Esophagus squamous epithelium (tissue), 5 donors: ENCODE results near the gene MRPL2. TPM values are rescaled to one million over a fixed set of nuclear protein-coding genes. Genes with fewer than 3 reads are reported as not detected.

Source experiments
- DNase-seq: peaks from one replicate; lab custom pipeline; 2025; lab: John Stamatoyannopoulos, UW
- H3K27ac ChIP-seq, 4 donors: fragments of 200-600 bp; sonication (generic); one replicate each; pipeline ENCODE4 v1.5.1; 2016 to 2019; ENCODE audit warnings: mild to moderate bottlenecking in 1 of 4
- H3K27me3 ChIP-seq, 4 donors: fragments of 200-600 bp; sonication (generic); 1 replicate in 3 of 4; 2 replicates in 1 of 4; pipeline versions ENCODE4 v1.5.1 to v1.6.0; 2017 to 2021; ENCODE audit warnings: antibody characterized with exemption in 1 of 4
- H3K36me3 ChIP-seq, 3 donors: fragments of 200-600 bp; sonication (generic); one replicate each; pipeline ENCODE4 v1.5.1; 2016 to 2019
- H3K4me1 ChIP-seq, 3 donors: fragments of 200-600 bp; sonication (generic); one replicate each; pipeline ENCODE4 v1.5.1; 2017 to 2019
- H3K4me3 ChIP-seq, 4 donors: fragments of 200-600 bp; sonication (generic); 1 replicate in 3 of 4; 2 replicates in 1 of 4; pipeline ENCODE4 v1.5.1; 2016 to 2019; ENCODE audit warnings: mild to moderate bottlenecking in 2 of 4, moderate library complexity in 1 of 4
- H3K9me3 ChIP-seq, 3 donors: fragments of 200-600 bp; sonication (generic); one replicate each; pipeline ENCODE4 v1.5.1; 2016 to 2019
- CTCF ChIP-seq, 6 experiments: fragments of 450-650 bp in 4 of 6; fragments of 200-600 bp in 2 of 6; sonication (generic) in 2 of 6; IDR thresholded peaks; one replicate each; pipeline ENCODE4 v1.5.1; 2016 to 2019; ENCODE audit warnings: antibody characterized with exemption in 6 of 6, mild to moderate bottlenecking in 4 of 6, moderate library complexity in 4 of 6
- POLR2A ChIP-seq, 4 donors: fragments of 450-650 bp; IDR thresholded peaks; one replicate each; pipeline ENCODE4 v1.6.1; 2017; ENCODE audit warnings: antibody characterized with exemption in 4 of 4, mild to moderate bottlenecking in 4 of 4, moderate library complexity in 3 of 4
- WGBS, 2 donors: methylation state at CpG; one replicate each; pipeline ENCODE4 v1.1.5; 2018; 5-methylcytosine and 5-hydroxymethylcytosine counted together
- intact Hi-C: fragments of 100-400 bp; cut with DNase I; formaldehyde crosslinking; loops from one replicate; pipeline ENCODE4 v1.15.0; 2022
- total RNA-seq, 4 donors: library from RNA; depleted of rRNA; stranded (reverse); fragments of >200 nt; gene quantifications; one replicate each; pipeline ENCODE4 v1.1.0, GENCODE V29; 2016
- donor health status: DM: yes; HTN: yes; CAD: no.

Gene MRPL2
- total RNA-seq, 4 donors from 2014 or later: 23.3 to 29.1 (median 24.5) TPM

- H3K27ac ChIP-seq: no peak overlapping the region
- H3K27me3 ChIP-seq: no peaks in the 10 kb centered on the region
- 68 to 92% methylated on average over 4 of the region's 6 CpGs for WGBS, 2 donors
- DNase-seq: no peak
- H3K36me3 ChIP-seq: peaks cover 21 to 63% (median 21%) of the 10 kb centered on the region in 3 donors
- no peaks in the 10 kb centered on the region for H3K9me3 ChIP-seq
- TF ChIP-seq CTCF (IDR thresholded peaks at IDR 0.05) (no peak), POLR2A (IDR thresholded peaks at IDR 0.05) (no peak)
- H3K4me3 ChIP-seq: no peak overlapping the region
- intact Hi-C loops: no loop called here
- H3K4me1 ChIP-seq: peaks cover 26 to 39% (median 30%) of the 10 kb centered on the region in 3 donors
Measured at GRCh38 chr6:43011207-43011606, 48.0 kb downstream of the MRPL2 start.

GRCh38 chr6:43009124-43009523 lies 50.1 kb downstream of the MRPL2 start:
- Histone ChIP-seq H3K36me3 (peaks cover 21 to 75% (median 26%) of the 10 kb centered on the region in 3 donors), H3K4me1 (peaks cover 10 to 19% (median 14%) of the 10 kb centered on the region in 3 donors), H3K27ac (no peak overlapping the region), H3K9me3 (no peaks in the 10 kb centered on the region), H3K27me3 (no peaks in the 10 kb centered on the region), H3K4me3 (no peak overlapping the region)
- intact Hi-C loops: no loop called here
- peak in 3 of 6 experiments; percentile 25 to 56 (median 43) for TF ChIP-seq CTCF (IDR thresholded peaks at IDR 0.05)
- no peak for TF ChIP-seq POLR2A (IDR thresholded peaks at IDR 0.05)
- WGBS, 2 donors: 60 to 100% methylated on average over 2 to 6 of the region's 6 CpGs
- no peak for DNase-seq

DNA sequence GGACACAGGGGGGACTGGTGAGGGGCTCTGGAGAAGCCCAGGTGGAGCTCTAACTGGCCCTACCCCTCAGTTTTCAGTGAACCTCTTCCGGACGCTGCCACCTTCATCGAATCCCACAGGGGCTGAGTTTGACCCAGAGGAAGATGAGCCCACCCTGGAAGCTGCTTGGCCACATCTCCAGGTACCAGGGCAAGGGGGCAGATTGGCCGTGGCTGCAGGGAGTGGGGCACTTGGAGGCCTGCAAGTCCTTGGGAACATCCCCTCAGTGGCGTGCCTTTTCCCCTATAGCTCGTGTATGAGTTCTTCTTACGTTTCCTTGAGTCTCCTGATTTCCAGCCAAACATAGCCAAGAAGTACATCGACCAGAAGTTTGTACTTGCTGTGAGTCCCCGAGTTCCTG lies 52.1 kb downstream of the MRPL2 start:
- no peak overlapping the region for H3K27ac ChIP-seq
- no peak for DNase-seq
- peaks cover 21 to 88% (median 26%) of the 10 kb centered on the region in 3 donors for H3K36me3 ChIP-seq
- whole genome bisulfite sequencing, 2 donors: 87 to 91% methylated on average over 6 to 9 of the region's 9 CpGs
- TF ChIP-seq CTCF (IDR thresholded peaks at IDR 0.05) (no peak), POLR2A (IDR thresholded peaks at IDR 0.05) (no peak)
- peaks cover 0 to 6% (median 4%) of the 10 kb centered on the region in 3 donors for H3K4me1 ChIP-seq
- no peak overlapping the region for H3K4me3 ChIP-seq
- no peaks in the 10 kb centered on the region for H3K9me3 ChIP-seq
- no peaks in the 10 kb centered on the region for H3K27me3 ChIP-seq
- intact Hi-C loops: no loop called here

DNA sequence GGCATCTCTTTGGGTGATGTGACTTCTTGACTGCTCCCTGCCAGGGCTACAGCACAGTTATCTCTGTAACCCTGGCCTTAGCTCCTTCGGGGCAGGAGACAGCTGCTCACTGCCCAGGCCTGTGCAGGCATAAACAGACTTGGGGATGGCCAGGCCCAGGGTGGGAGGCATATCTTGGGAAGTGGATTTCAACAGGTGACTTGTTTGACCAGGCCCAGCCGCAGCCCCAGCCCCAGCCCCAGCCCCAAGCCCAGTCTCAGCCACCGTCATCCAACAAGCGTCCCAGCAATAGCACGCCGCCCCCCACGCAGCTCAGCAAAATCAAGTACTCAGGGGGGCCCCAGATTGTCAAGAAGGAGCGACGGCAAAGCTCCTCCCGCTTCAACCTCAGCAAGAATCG lies 53.0 kb downstream of the MRPL2 start:
- Histone ChIP-seq H3K4me1 (no peaks in the 10 kb centered on the region), H3K4me3 (no peak overlapping the region), H3K36me3 (peaks cover 17 to 88% (median 26%) of the 10 kb centered on the region in 3 donors), H3K9me3 (no peaks in the 10 kb centered on the region), H3K27me3 (no peaks in the 10 kb centered on the region), H3K27ac (no peak overlapping the region)
- intact Hi-C loops: no loop called here
- WGBS, 2 donors: 92 to 98% methylated on average over 2 to 5 of the region's 11 CpGs
- TF ChIP-seq CTCF (IDR thresholded peaks at IDR 0.05) (no peak), POLR2A (IDR thresholded peaks at IDR 0.05) (no peak)
- no peak for DNase-seq

- DNase-seq: no peak
- peaks cover 13 to 88% (median 26%) of the 10 kb centered on the region in 3 donors for H3K36me3 ChIP-seq
- no peaks in the 10 kb centered on the region for H3K27me3 ChIP-seq
- H3K9me3 ChIP-seq: no peaks in the 10 kb centered on the region
- H3K4me1 ChIP-seq: no peaks in the 10 kb centered on the region
- intact Hi-C loops: no loop called here
- 65 to 85% methylated on average over 3 to 4 of the region's 5 CpGs for WGBS, 2 donors
- no peak overlapping the region for H3K27ac ChIP-seq
- H3K4me3 ChIP-seq: no peak overlapping the region
- TF ChIP-seq POLR2A (IDR thresholded peaks at IDR 0.05): no peak
- TF ChIP-seq CTCF (IDR thresholded peaks at IDR 0.05): no peak
Measured at GRCh38 chr6:43005844-43006243, 53.4 kb downstream of the MRPL2 start.

Other genes starting within 250 kb of the MRPL2 start
- 100 to 1,000 TPM in 1 of 4 donors, 10 to 100 TPM in 3; 67.4 to 122 (median 92.2) TPM for gene RPL7L1, start 179.8 kb downstream of the MRPL2 start, total RNA-seq
- not detected for gene PTCRA, start 143.4 kb downstream of the MRPL2 start, total RNA-seq
- gene CNPY3, start 130.0 kb downstream of the MRPL2 start, total RNA-seq: 10 to 100 TPM; 10.3 to 24.6 (median 17.7) TPM
- under 1 TPM in 1 of 4 donors, not detected in 3; 0.76 TPM for gene GNMT, start 98.7 kb downstream of the MRPL2 start, total RNA-seq
- 10 to 100 TPM; 11.3 to 21.2 (median 17.1) TPM for gene PEX6, start 80.3 kb downstream of the MRPL2 start, total RNA-seq
- gene PPP2R5D, start 74.9 kb downstream of the MRPL2 start, total RNA-seq: 10 to 100 TPM; 15.6 to 35.9 (median 27.4) TPM
- 10 to 100 TPM; 28.9 to 56.6 (median 49.1) TPM for gene MEA1, start 45.5 kb downstream of the MRPL2 start, total RNA-seq
- 10 to 100 TPM; 35.7 to 62.9 (median 48.5) TPM for gene KLHDC3, start 45.2 kb downstream of the MRPL2 start, total RNA-seq
- 10 to 100 TPM; 52.5 to 66.4 (median 65.4) TPM for gene RRP36, start 37.8 kb downstream of the MRPL2 start, total RNA-seq
- 10 to 100 TPM in 1 of 4 donors, 1 to 10 TPM in 3; 6.5 to 10.8 (median 8.0) TPM for gene CUL7, start 5.6 kb downstream of the MRPL2 start, total RNA-seq
- gene KLC4, start 197 bp upstream of the MRPL2 start, total RNA-seq: 10 to 100 TPM in 2 of 4 donors, 1 to 10 TPM in 2; 4.5 to 15.8 (median 9.4) TPM
- gene PTK7, start 16.9 kb upstream of the MRPL2 start, total RNA-seq: 10 to 100 TPM; 30.6 to 44.1 (median 36.7) TPM
- 10 to 100 TPM; 22.0 to 38.9 (median 35.3) TPM for gene SRF, start 111.8 kb upstream of the MRPL2 start, total RNA-seq
- gene CUL9, start 122.8 kb upstream of the MRPL2 start, total RNA-seq: 10 to 100 TPM; 26.2 to 50.9 (median 32.5) TPM
- 100 to 1,000 TPM in 1 of 4 donors, 10 to 100 TPM in 3; 57.7 to 101 (median 81.5) TPM for gene DNPH1, start 170.0 kb upstream of the MRPL2 start, total RNA-seq
- under 1 TPM in 1 of 4 donors, not detected in 3; 0.13 TPM for gene TTBK1, start 184.0 kb upstream of the MRPL2 start, total RNA-seq
- gene SLC22A7, start 238.8 kb upstream of the MRPL2 start, total RNA-seq: not detected
- gene CRIP3, start 249.4 kb upstream of the MRPL2 start, total RNA-seq: under 1 TPM in 3 of 4 donors, not detected in 1; 0.38 to 0.72 (median 0.41) TPM